Measurements from ENCODE around the gene ACTR2. TPM values are rescaled to one million over a fixed set of nuclear protein-coding genes. Genes with fewer than 3 reads are reported as not detected.
"Not testable (repeated sequence)": the region's sequence is repeated elsewhere in the genome, so short reads cannot be mapped to it uniquely, and the experiment has no call there.

ACTR2 gene
- 177 TPM for total RNA-seq

GRCh38 chr2:65227456-65228262 lies at the start of gene ACTR2:
TSS of gene ACTR2 (plus strand) at chr2:65227831. CDS start at chr2:65227910, 79 bp downstream.
- peak; percentile 98 for ATAC-seq

GRCh38 chr2:65182570-65182969 lies 45.1 kb upstream of the ACTR2 start:
- no peak for ATAC-seq

- ATAC-seq: not testable (repeated sequence)
These were observed 44.2 kb upstream of the ACTR2 start for GRCh38 chr2:65183406-65183805.

- no peak for ATAC-seq
These were observed 42.6 kb upstream of the ACTR2 start for GRCh38 chr2:65185012-65185411.

GRCh38 chr2:65186093-65186868 lies 41.4 kb upstream of the ACTR2 start:
- no peak for ATAC-seq

- ATAC-seq: peak; percentile 89
These were observed 40.5 kb upstream of the ACTR2 start for GRCh38 chr2:65186872-65187851.

GRCh38 chr2:65193446-65193845 lies 34.2 kb upstream of the ACTR2 start:
- ATAC-seq: no peak

- no peak for ATAC-seq
These were observed 28.9 kb upstream of the ACTR2 start for GRCh38 chr2:65198737-65199136.

- peak; percentile 69 for ATAC-seq
These were observed 28.5 kb upstream of the ACTR2 start for GRCh38 chr2:65199166-65199565.

- ATAC-seq: no peak
These were observed 27.7 kb upstream of the ACTR2 start for GRCh38 chr2:65199891-65200290.

GRCh38 chr2:65204461-65205210 lies 23.0 kb upstream of the ACTR2 start:
- ATAC-seq: no peak

GRCh38 chr2:65212115-65212514 lies 15.5 kb upstream of the ACTR2 start:
- ATAC-seq: no peak

- ATAC-seq: no peak
These were observed 15.0 kb upstream of the ACTR2 start for GRCh38 chr2:65212619-65213018.

GRCh38 chr2:65213035-65213434 lies 14.6 kb upstream of the ACTR2 start:
- no peak for ATAC-seq

- no peak for ATAC-seq
These were observed 13.3 kb upstream of the ACTR2 start for GRCh38 chr2:65214361-65214760.

GRCh38 chr2:65214843-65215242 lies 12.8 kb upstream of the ACTR2 start:
- ATAC-seq: no peak

- ATAC-seq: no peak
These were observed 11.7 kb upstream of the ACTR2 start for GRCh38 chr2:65215946-65216345.

GRCh38 chr2:65220432-65221131 lies 7.0 kb upstream of the ACTR2 start:
- no peak for ATAC-seq

- not testable (repeated sequence) for ATAC-seq
These were observed 6.4 kb upstream of the ACTR2 start for GRCh38 chr2:65221275-65221674.

GRCh38 chr2:65227020-65227455 lies 593 bp upstream of the ACTR2 start:
- ATAC-seq: peak; percentile 46

- peak; percentile 60 for ATAC-seq
These were observed 676 bp downstream of the ACTR2 start for GRCh38 chr2:65228263-65228750.

Data from esophagus mucosa (tissue), 1 donor.